Pons (tissue), 1 donor: Measurements from ENCODE around the gene ZDHHC13.
A peak's percentile ranks its signal among the peaks of the same experiment; 100 is the strongest.

ENCODE experiments used
- DNase-seq: peaks from one replicate; pipeline ENCODE4 v3.0.0-alpha.2; 2016; ENCODE audit warnings: low spot score

Gene ZDHHC13

DNA sequence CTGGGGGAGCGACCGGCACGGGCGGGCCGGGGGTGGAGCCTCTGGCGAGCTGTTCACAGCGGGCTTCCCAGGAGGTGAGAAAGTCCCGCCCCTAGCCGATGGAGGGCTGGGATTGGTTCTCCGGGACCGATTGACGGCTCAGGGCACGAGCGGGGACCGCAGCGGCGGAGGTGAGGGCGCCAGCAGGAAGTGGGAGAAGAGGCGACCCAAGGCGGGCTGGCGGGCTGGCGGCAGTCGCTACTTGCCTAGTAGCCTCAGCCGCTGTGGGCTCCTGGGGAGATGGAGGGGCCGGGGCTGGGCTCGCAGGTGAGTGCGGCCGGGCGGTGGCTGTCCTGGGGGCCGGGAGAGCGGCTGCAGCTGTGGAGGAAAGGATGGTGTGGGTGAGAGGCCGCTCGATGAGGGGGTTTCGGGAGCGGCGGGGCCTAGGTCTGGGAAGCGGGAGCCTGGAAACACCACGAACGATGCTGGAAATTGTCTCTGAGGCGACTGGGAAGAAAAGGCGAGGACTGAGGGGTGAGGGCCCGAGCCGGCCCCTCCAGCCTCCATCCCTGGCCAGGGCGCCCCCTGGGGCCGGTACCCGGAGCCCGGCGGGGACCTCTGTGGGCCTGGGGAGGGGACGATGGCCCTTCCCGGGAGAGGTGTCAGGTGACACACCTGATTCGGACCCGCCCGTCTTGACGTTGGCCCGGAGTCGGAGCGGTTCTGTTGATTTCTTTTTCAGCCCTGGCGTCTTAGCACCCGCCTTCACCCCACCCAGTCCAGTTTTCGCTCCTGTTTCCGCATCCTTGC, at the start of gene ZDHHC13:
Gene ZDHHC13, plus strand, starts transcription at position 198 of the 789 bp plus-strand sequence. Its CDS starts 82 bp downstream, at position 280.
- DNase-seq: peak; percentile 89

DNA sequence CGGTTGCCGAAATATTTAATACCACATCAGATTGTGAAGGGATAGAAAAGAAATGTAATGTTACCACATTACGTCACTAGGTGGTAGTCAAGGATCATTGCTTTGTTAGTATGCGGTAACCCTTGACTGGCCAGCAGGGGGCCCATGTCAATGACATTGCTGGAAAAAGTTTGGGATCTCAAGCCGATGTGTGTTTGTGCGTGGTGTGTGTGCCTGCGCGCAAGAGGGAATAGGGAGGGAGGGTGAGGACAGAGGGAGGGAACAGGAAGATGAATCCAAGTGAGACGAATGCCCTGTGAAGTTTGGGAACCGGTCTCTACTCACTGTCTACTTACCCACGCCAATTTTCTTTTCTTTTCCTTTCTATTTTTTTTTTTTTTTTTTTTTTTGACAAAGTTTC, 45.7 kb upstream of the ZDHHC13 start:
- DNase-seq: peak; percentile 71

- no peak for DNase-seq
These were observed 44.5 kb upstream of the ZDHHC13 start for GRCh38 chr11:19072464-19072863.

GRCh38 chr11:19073454-19074415, 43.2 kb upstream of the ZDHHC13 start:
- DNase-seq: no peak

DNA sequence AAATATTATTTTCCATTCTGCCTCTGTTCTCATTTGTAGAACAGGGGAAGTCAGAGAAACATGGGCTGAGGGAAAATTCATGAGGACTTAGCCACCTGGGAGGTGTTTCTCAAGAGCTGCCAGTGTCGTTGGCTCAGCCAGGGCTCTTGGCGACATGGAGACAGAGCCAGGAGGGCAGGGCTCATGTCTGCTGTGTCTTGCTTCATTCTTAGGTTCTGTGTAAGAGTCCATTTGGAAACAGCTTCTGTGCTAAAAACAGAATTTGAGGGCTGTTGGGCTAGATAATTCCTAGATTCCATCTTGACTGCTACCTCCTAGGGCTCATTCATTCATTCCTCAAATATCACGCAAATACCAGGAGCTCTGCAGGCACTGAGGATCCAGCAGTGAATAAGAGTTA, 41.3 kb upstream of the ZDHHC13 start:
- no peak for DNase-seq

GRCh38 chr11:19076744-19077589, 40.0 kb upstream of the ZDHHC13 start:
- DNase-seq: peak; percentile 49

- no peak for DNase-seq
These were observed 39.0 kb upstream of the ZDHHC13 start for GRCh38 chr11:19077965-19078364.

DNA sequence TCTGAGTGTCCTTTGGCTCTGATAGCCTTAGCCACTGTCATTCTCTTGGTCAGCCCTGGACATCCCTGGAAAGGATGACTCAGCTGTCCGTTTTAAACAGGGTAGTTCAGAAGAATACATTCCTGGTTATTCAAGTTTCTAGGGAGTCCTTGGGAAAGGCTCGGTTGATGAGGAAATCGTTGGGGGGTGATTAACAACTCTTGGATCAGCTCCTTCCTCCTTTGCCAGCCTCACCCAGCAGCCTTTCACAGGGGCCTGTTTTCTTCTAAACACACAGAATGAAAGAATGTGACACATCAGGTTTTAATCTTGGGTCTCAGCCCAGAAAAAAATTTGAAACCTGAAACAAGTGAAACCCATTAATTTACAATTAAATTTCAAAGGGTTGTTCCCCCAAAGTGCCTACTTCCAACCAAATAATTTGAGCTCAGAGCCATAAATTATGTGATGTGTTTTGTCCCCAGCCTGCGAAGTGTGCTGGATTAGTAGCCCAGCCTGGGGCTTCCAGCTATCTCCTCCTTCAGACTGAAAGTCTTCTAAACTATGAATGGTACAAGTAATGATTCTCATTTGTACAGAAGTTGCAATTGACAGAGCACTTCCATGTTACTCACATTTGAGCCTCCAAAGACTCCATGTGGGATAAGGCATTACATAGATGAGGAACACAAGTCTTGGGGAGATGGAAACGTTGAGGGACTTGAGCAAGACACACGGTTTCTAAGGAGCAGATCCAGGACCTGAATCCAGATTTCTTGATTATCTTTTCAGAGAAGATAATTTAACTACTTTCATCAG, 37.1 kb upstream of the ZDHHC13 start:
- peak; percentile 30 for DNase-seq

GRCh38 chr11:19080579-19080993, 36.4 kb upstream of the ZDHHC13 start:
- DNase-seq: peak; percentile 12

DNA sequence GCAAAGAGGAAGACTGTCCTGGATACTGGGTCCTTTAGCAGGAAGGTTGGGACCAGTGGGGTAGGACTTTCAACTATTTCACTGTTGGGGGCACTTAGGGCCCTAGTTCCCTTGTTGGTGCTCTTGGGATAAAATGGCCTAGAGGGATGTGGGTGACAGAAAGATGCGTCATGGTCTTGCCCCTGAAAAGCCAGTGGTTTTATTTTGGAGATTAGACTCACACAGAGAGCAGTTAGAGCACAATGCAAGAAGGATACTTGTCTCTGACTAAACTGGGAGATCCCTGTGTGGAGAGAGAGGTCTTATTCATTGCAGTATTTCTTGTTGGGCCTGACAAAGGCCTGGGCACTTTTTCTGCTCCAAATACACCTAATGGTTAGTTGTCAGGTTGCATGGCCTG, 33.8 kb upstream of the ZDHHC13 start:
- no peak for DNase-seq

DNA sequence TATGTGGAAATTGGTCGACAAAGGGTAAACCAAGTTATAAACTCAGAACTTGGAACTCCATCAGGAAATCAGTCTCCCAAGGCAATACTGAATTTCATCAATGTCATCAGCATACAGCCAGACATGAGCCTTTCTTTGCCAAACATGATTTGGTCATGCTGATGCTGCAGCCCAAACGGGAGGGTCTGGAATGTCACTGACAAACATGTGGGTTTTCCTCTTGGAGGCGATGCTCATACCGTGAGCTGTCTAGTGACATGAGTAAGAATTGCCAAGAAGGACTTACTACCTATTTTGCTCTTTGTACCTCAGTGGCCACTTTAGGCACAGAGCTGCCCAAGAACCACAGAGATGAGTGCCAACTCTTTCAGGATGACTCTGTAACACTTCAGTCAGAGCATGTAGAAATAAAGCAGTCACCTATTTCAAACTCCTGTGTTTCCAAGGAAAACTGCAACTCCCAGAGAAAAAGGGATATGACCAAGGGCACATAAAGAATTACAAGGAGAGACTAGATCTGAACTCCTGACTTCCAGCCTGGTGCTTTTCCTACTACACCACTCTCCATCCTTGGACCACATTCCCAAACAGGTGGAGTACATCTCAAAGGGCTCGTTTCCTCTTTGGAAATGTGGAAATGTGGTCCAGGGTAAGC, 32.2 kb upstream of the ZDHHC13 start:
- no peak for DNase-seq

DNA sequence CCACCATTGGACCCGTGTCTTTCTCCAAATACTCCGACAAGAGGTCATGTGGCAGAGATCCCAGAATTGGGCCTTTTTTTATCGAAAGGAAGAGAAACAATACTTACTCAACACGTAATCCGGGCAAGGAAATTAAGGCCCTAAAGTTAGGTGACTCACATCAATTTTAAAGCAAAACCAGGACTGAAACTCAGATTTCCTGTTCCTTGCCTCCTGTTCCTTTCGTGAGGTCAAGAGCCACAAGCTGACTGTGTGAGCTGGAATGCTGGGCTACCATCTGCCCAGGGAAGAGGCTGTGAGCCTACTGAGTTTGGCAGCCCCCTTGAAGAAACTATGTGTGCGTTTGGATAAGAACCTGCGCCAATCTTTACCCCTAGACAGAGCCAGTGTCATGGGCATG, 29.3 kb upstream of the ZDHHC13 start:
- no peak for DNase-seq

GRCh38 chr11:19088791-19089190, 28.2 kb upstream of the ZDHHC13 start:
- DNase-seq: no peak

GRCh38 chr11:19089421-19089820, 27.5 kb upstream of the ZDHHC13 start:
- DNase-seq: no peak

- no peak for DNase-seq
These were observed 25.6 kb upstream of the ZDHHC13 start for GRCh38 chr11:19091366-19091765.

GRCh38 chr11:19092342-19092741, 24.6 kb upstream of the ZDHHC13 start:
- DNase-seq: no peak

DNA sequence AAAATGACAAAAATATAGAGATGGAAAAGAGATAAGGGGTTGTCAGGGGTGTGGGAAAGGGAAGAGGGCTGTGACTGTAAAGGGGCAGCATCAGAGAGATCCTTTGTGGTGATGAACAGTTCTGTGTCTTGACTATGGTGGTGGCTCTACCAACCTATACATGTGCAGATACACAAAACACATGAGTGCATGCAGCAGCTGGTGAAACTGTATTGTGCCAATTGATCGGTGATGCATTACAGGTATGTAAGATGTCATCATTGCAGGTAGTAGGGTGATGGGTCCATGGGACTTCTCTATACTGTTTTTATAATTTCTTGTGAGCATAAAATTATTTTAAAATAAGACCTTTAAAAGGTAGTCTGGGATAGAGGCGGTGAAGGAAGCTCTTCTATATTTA, 24.1 kb upstream of the ZDHHC13 start:
- DNase-seq: no peak

DNA sequence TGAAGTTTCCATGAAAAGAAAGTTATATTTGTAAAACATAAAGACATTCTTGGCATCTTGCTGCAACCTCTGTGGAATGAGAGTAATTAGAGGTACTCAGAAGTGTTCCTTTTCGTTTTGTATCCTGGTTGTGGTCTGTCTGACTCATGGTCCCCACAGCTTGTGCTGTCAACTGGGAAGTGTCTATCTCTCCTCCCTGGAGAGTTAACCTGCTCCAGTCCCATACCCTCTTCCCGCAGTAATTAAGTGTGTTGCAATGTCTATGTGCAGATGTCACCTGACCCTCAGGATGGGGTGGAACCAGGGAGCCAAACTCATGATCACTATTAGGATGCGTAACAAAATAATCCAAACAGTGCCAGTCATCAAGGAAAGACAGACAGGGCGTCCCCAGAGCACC, 23.0 kb upstream of the ZDHHC13 start:
- no peak for DNase-seq

GRCh38 chr11:19094859-19095258, 22.1 kb upstream of the ZDHHC13 start:
- DNase-seq: no peak

GRCh38 chr11:19099093-19099492, 17.9 kb upstream of the ZDHHC13 start:
- DNase-seq: no peak

- DNase-seq: no peak
These were observed 16.1 kb upstream of the ZDHHC13 start for GRCh38 chr11:19100885-19101284.
